Measurements from ENCODE around the gene PTPN14.

- TF ChIP-seq ARNTL (CRISPR knock-in tag; IDR thresholded peaks at IDR 0.05; ENCODE audit: borderline replicate concordance, low read depth) (no peak), RARB (CRISPR knock-in tag; IDR thresholded peaks at IDR 0.05) (no peak), ZNF8 (CRISPR knock-in tag; IDR thresholded peaks at IDR 0.05) (no peak), TSHZ2 (CRISPR knock-in tag; IDR thresholded peaks at IDR 0.05) (no peak), ZNF565 (CRISPR knock-in tag; conservative IDR thresholded peaks at IDR 0.05; ENCODE audit: low read depth) (no peak), ZC3H10 (CRISPR knock-in tag; IDR thresholded peaks at IDR 0.05) (no peak), OSR1 (CRISPR knock-in tag; IDR thresholded peaks at IDR 0.05) (no peak), ZFP30 (CRISPR knock-in tag; IDR thresholded peaks at IDR 0.05) (no peak), CSDC2 (CRISPR knock-in tag; IDR thresholded peaks at IDR 0.05) (no peak), GLIS3 (CRISPR knock-in tag; IDR thresholded peaks at IDR 0.05) (no peak), ZNF70 (CRISPR knock-in tag; IDR thresholded peaks at IDR 0.05) (no peak), TCF4 (CRISPR knock-in tag; IDR thresholded peaks at IDR 0.05; ENCODE audit: borderline replicate concordance) (no peak)
- TF ChIP-seq, protein P1, sequence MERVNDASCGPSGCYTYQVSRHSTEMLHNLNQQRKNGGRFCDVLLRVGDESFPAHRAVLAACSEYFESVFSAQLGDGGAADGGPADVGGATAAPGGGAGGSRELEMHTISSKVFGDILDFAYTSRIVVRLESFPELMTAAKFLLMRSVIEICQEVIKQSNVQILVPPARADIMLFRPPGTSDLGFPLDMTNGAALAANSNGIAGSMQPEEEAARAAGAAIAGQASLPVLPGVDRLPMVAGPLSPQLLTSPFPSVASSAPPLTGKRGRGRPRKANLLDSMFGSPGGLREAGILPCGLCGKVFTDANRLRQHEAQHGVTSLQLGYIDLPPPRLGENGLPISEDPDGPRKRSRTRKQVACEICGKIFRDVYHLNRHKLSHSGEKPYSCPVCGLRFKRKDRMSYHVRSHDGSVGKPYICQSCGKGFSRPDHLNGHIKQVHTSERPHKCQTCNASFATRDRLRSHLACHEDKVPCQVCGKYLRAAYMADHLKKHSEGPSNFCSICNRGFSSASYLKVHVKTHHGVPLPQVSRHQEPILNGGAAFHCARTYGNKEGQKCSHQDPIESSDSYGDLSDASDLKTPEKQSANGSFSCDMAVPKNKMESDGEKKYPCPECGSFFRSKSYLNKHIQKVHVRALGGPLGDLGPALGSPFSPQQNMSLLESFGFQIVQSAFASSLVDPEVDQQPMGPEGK (CRISPR knock-in tag; IDR thresholded peaks at IDR 0.05; ENCODE audit: borderline replicate concordance), result no peak
Measured at GRCh38 chr1:214318956-214319736, 232.3 kb downstream of the PTPN14 start.

All from SK-N-SH treated with all-trans-retinoic acid at 6 μM for 48 hours (cell line).